ENCODE results near the gene SEPTIN1. TPM values are rescaled to one million over a fixed set of nuclear protein-coding genes. Genes with fewer than 3 reads are reported as not detected.

SEPTIN1 gene
- total RNA-seq, 1 experiment from 2014 or later: 3.4 TPM

- TF ChIP-seq REST (IDR thresholded peaks at IDR 0.05; ENCODE audit: low read depth): no peak
Observed at GRCh38 chr16:30372725-30373124, 9.6 kb downstream of the SEPTIN1 start (continued).

GRCh38 chr16:30372038-30372712 is 10.2 kb downstream of the SEPTIN1 start:
- Histone ChIP-seq H3K27me3 (ENCODE audit: insufficient read depth, low read length) (no peaks in the 10 kb centered on the region), H4K20me1 (ENCODE audit: insufficient read depth) (no peaks in the 10 kb centered on the region), H3K36me3 (ENCODE audit: control insufficient read depth in 1 of 2, insufficient read depth in 2 of 2, low read length in 2 of 2) (peaks cover 0 to 6% of the 10 kb centered on the region in 2 experiments; a peak in 1 of 4 replicates), H3K4me3 (replicated peaks in 1 of 2; ENCODE audit: low read depth in 1 of 2, low read length in 2 of 2) (no peak overlapping the region), H3K4me1 (ENCODE audit: control insufficient read depth in 1 of 2, insufficient read depth in 2 of 2, low read length in 2 of 2) (peaks cover 24 to 38% of the 10 kb centered on the region in 2 experiments), H3K4me2 (ENCODE audit: low read length) (peak overlapping the region; percentile 77; the same call in 1 of the 2 replicates), H3K27ac (ENCODE audit: low read depth, low read length) (peak overlapping the region; percentile 1; the same call in 1 of the 2 replicates), H3K79me2 (ENCODE audit: insufficient read depth, low read length) (peaks cover 27% of the 10 kb centered on the region), H3K9ac (ENCODE audit: low read length) (peak overlapping the region; percentile 53; the same call in 1 of the 2 replicates), H2AFZ (ENCODE audit: low read depth, low read length, poor library complexity, severe bottlenecking) (no peak overlapping the region), H3K9me3 (ENCODE audit: control insufficient read depth in 1 of 2, insufficient read depth in 1 of 2, low read depth in 1 of 2, low read length in 2 of 2) (no peaks in the 10 kb centered on the region), H3K9me2 (ENCODE audit: insufficient read depth) (no peaks in the 10 kb centered on the region)
- ChIA-PET POLR2A (interaction anchor here (1.4 to 1.9 kb wide), 3 partner anchors 23 to 262 kb away, joined by 4 to 7 read pairs (median 6); partner anchors contain the start of gene ZNF48), CTCF (interaction anchor here (1.2 to 2.2 kb wide), 2 partner anchors 16 to 37 kb away, joined by 4 to 17 read pairs; no protein-coding TSS in a partner anchor), RAD21 (ENCODE audit: low non-redundant PET in 1 of 2, low total read pairs in 2 of 2, uncharacterized antibody in 2 of 2, unreplicated experiment in 2 of 2) (no interaction called here)
- ATAC-seq (no peak), DNase-seq (ENCODE audit: low read depth, low spot score) (no peak)
- no TSS peak for BruUV-seq (replicated peaks)
- intact Hi-C loops (cut with micrococcal nuclease): no loop called here
- TF ChIP-seq CEBPB (IDR thresholded peaks at IDR 0.05; ENCODE audit: low read depth): no peak
- no peak for TF ChIP-seq TCF7L2 (IDR thresholded peaks at IDR 0.05; ENCODE audit: borderline replicate concordance, extremely low read depth, insufficient read depth, insufficient read length)
- TF ChIP-seq FOSL1 (IDR thresholded peaks at IDR 0.05; ENCODE audit: low read depth): no peak
- TF ChIP-seq ZBTB33 (IDR thresholded peaks at IDR 0.05; ENCODE audit: extremely low read depth, insufficient replicate concordance, low read length): no peak
- no peak for TF ChIP-seq EGR1 (IDR thresholded peaks at IDR 0.05; ENCODE audit: low read depth)
- no peak for TF ChIP-seq ATF3 (IDR thresholded peaks at IDR 0.05)
- TF ChIP-seq SP1 (IDR thresholded peaks at IDR 0.05; ENCODE audit: low read depth): no peak
- no peak for TF ChIP-seq REST (IDR thresholded peaks at IDR 0.05; ENCODE audit: low read depth)
- TF ChIP-seq MAX (IDR thresholded peaks at IDR 0.05): no peak
- TF ChIP-seq POLR2A (IDR thresholded peaks at IDR 0.05; ENCODE audit: borderline replicate concordance, extremely low read depth, insufficient read depth, insufficient read length): no peak
- no peak for TF ChIP-seq ELF1 (IDR thresholded peaks at IDR 0.05; ENCODE audit: borderline replicate concordance, low read depth)
- no peak for TF ChIP-seq SIN3A (IDR thresholded peaks at IDR 0.05; ENCODE audit: low read depth)
- TF ChIP-seq EZH2 (IDR thresholded peaks at IDR 0.05): no peak
- TF ChIP-seq SRF (IDR thresholded peaks at IDR 0.05; ENCODE audit: low read depth): no peak

Data from HCT116 (cell line).